Measurements from ENCODE around the gene SYT2.
"Not testable (repeated sequence)": the region's sequence is repeated elsewhere in the genome, so short reads cannot be mapped to it uniquely, and the experiment has no call there.

SYT2 gene

GRCh38 chr1:202632241-202632640 is 78.0 kb downstream of the SYT2 start:
- Histone ChIP-seq H3K4me3 (ENCODE audit: low read depth in 1 of 2, low read length in 2 of 2) (no peak overlapping the region), H3K36me3 (ENCODE audit: control insufficient read depth in 1 of 2, insufficient read depth in 2 of 2, low read length in 2 of 2) (no peaks in the 10 kb centered on the region), H3K9ac (ENCODE audit: low read depth in 1 of 2, low read length in 2 of 2) (no peak overlapping the region), H3K9me3 (ENCODE audit: control insufficient read depth in 1 of 2, low read length in 2 of 2) (no peaks in the 10 kb centered on the region), H3K4me1 (ENCODE audit: control insufficient read depth in 1 of 2, insufficient read depth in 2 of 2, low read length in 2 of 2) (peaks cover 0 to 2% of the 10 kb centered on the region in 2 donors), H3K27ac (ENCODE audit: low read depth, low read length) (no peak overlapping the region), H3K27me3 (ENCODE audit: control insufficient read depth in 1 of 2, insufficient read depth in 2 of 2, low read length in 2 of 2) (no peaks in the 10 kb centered on the region)

GRCh38 chr1:202631076-202631923 is 79.0 kb downstream of the SYT2 start:
- H3K27ac ChIP-seq (ENCODE audit: low read depth, low read length): no peak overlapping the region
- no peaks in the 10 kb centered on the region for H3K9me3 ChIP-seq (ENCODE audit: control insufficient read depth in 1 of 2, low read length in 2 of 2)

GRCh38 chr1:202630541-202630940 is 79.7 kb downstream of the SYT2 start:
- Histone ChIP-seq H3K36me3 (ENCODE audit: control insufficient read depth in 1 of 2, insufficient read depth in 2 of 2, low read length in 2 of 2) (no peaks in the 10 kb centered on the region), H3K27ac (ENCODE audit: low read depth, low read length) (no peak overlapping the region), H3K27me3 (ENCODE audit: control insufficient read depth in 1 of 2, insufficient read depth in 2 of 2, low read length in 2 of 2) (no peaks in the 10 kb centered on the region), H3K4me1 (ENCODE audit: control insufficient read depth in 1 of 2, insufficient read depth in 2 of 2, low read length in 2 of 2) (peaks cover 0 to 2% of the 10 kb centered on the region in 2 donors), H3K9ac (ENCODE audit: low read depth in 1 of 2, low read length in 2 of 2) (no peak overlapping the region), H3K9me3 (ENCODE audit: control insufficient read depth in 1 of 2, low read length in 2 of 2) (no peaks in the 10 kb centered on the region), H3K4me3 (ENCODE audit: low read depth in 1 of 2, low read length in 2 of 2) (no peak overlapping the region)

More at GRCh38 chr1:202631076-202631923, 79.0 kb downstream of the SYT2 start:
- Histone ChIP-seq H3K4me3 (ENCODE audit: low read depth in 1 of 2, low read length in 2 of 2) (no peak overlapping the region), H3K27me3 (ENCODE audit: control insufficient read depth in 1 of 2, insufficient read depth in 2 of 2, low read length in 2 of 2) (no peaks in the 10 kb centered on the region), H3K4me1 (ENCODE audit: control insufficient read depth in 1 of 2, insufficient read depth in 2 of 2, low read length in 2 of 2) (peaks cover 0 to 2% of the 10 kb centered on the region in 2 donors), H3K36me3 (ENCODE audit: control insufficient read depth in 1 of 2, insufficient read depth in 2 of 2, low read length in 2 of 2) (no peaks in the 10 kb centered on the region), H3K9ac (ENCODE audit: low read depth in 1 of 2, low read length in 2 of 2) (no peak overlapping the region)

- not testable (repeated sequence) for H3K27me3 ChIP-seq (ENCODE audit: control insufficient read depth in 1 of 2, insufficient read depth in 2 of 2, low read length in 2 of 2); H3K4me1 ChIP-seq (ENCODE audit: control insufficient read depth in 1 of 2, insufficient read depth in 2 of 2, low read length in 2 of 2)
These were observed 80.2 kb downstream of the SYT2 start for GRCh38 chr1:202630096-202630495.

GRCh38 chr1:202629257-202629811 is 80.9 kb downstream of the SYT2 start:
- not testable (repeated sequence) for H3K27ac ChIP-seq (ENCODE audit: low read depth, low read length); H3K9ac ChIP-seq (ENCODE audit: low read depth in 1 of 2, low read length in 2 of 2)

More at GRCh38 chr1:202630096-202630495, 80.2 kb downstream of the SYT2 start:
- not testable (repeated sequence) for H3K4me3 ChIP-seq (ENCODE audit: low read depth in 1 of 2, low read length in 2 of 2); H3K27ac ChIP-seq (ENCODE audit: low read depth, low read length); H3K9ac ChIP-seq (ENCODE audit: low read depth in 1 of 2, low read length in 2 of 2); H3K9me3 ChIP-seq (ENCODE audit: control insufficient read depth in 1 of 2, low read length in 2 of 2); H3K36me3 ChIP-seq (ENCODE audit: control insufficient read depth in 1 of 2, insufficient read depth in 2 of 2, low read length in 2 of 2)

GRCh38 chr1:202628646-202629215 is 81.5 kb downstream of the SYT2 start:
- Histone ChIP-seq H3K4me3 (ENCODE audit: low read depth in 1 of 2, low read length in 2 of 2) (no peak overlapping the region), H3K36me3 (ENCODE audit: control insufficient read depth in 1 of 2, insufficient read depth in 2 of 2, low read length in 2 of 2) (no peaks in the 10 kb centered on the region), H3K27me3 (ENCODE audit: control insufficient read depth in 1 of 2, insufficient read depth in 2 of 2, low read length in 2 of 2) (no peaks in the 10 kb centered on the region), H3K9me3 (ENCODE audit: control insufficient read depth in 1 of 2, low read length in 2 of 2) (no peaks in the 10 kb centered on the region), H3K9ac (ENCODE audit: low read depth in 1 of 2, low read length in 2 of 2) (no peak overlapping the region), H3K27ac (ENCODE audit: low read depth, low read length) (no peak overlapping the region), H3K4me1 (ENCODE audit: control insufficient read depth in 1 of 2, insufficient read depth in 2 of 2, low read length in 2 of 2) (peaks cover 0 to 2% of the 10 kb centered on the region in 2 donors)

More at GRCh38 chr1:202629257-202629811, 80.9 kb downstream of the SYT2 start:
- not testable (repeated sequence) for H3K9me3 ChIP-seq (ENCODE audit: control insufficient read depth in 1 of 2, low read length in 2 of 2); H3K4me3 ChIP-seq (ENCODE audit: low read depth in 1 of 2, low read length in 2 of 2); H3K36me3 ChIP-seq (ENCODE audit: control insufficient read depth in 1 of 2, insufficient read depth in 2 of 2, low read length in 2 of 2); H3K4me1 ChIP-seq (ENCODE audit: control insufficient read depth in 1 of 2, insufficient read depth in 2 of 2, low read length in 2 of 2); H3K27me3 ChIP-seq (ENCODE audit: control insufficient read depth in 1 of 2, insufficient read depth in 2 of 2, low read length in 2 of 2)

- Histone ChIP-seq H3K9me3 (ENCODE audit: control insufficient read depth in 1 of 2, low read length in 2 of 2) (no peaks in the 10 kb centered on the region), H3K9ac (ENCODE audit: low read depth in 1 of 2, low read length in 2 of 2) (no peak overlapping the region), H3K36me3 (ENCODE audit: control insufficient read depth in 1 of 2, insufficient read depth in 2 of 2, low read length in 2 of 2) (no peaks in the 10 kb centered on the region), H3K4me1 (ENCODE audit: control insufficient read depth in 1 of 2, insufficient read depth in 2 of 2, low read length in 2 of 2) (peaks cover 0 to 2% of the 10 kb centered on the region in 2 donors), H3K27ac (ENCODE audit: low read depth, low read length) (no peak overlapping the region), H3K27me3 (ENCODE audit: control insufficient read depth in 1 of 2, insufficient read depth in 2 of 2, low read length in 2 of 2) (no peaks in the 10 kb centered on the region), H3K4me3 (ENCODE audit: low read depth in 1 of 2, low read length in 2 of 2) (no peak overlapping the region)
These were observed 82.3 kb downstream of the SYT2 start for GRCh38 chr1:202627841-202628565.

- not testable (repeated sequence) for H3K4me1 ChIP-seq (ENCODE audit: control insufficient read depth in 1 of 2, insufficient read depth in 2 of 2, low read length in 2 of 2); H3K4me3 ChIP-seq (ENCODE audit: low read depth in 1 of 2, low read length in 2 of 2); H3K27ac ChIP-seq (ENCODE audit: low read depth, low read length); H3K27me3 ChIP-seq (ENCODE audit: control insufficient read depth in 1 of 2, insufficient read depth in 2 of 2, low read length in 2 of 2); H3K36me3 ChIP-seq (ENCODE audit: control insufficient read depth in 1 of 2, insufficient read depth in 2 of 2, low read length in 2 of 2); H3K9me3 ChIP-seq (ENCODE audit: control insufficient read depth in 1 of 2, low read length in 2 of 2); H3K9ac ChIP-seq (ENCODE audit: low read depth in 1 of 2, low read length in 2 of 2)
These were observed 83.2 kb downstream of the SYT2 start for GRCh38 chr1:202627036-202627435.

GRCh38 chr1:202625416-202626360 is 84.6 kb downstream of the SYT2 start:
- H3K9me3 ChIP-seq (ENCODE audit: control insufficient read depth in 1 of 2, low read length in 2 of 2): no peaks in the 10 kb centered on the region
- H3K9ac ChIP-seq (ENCODE audit: low read depth in 1 of 2, low read length in 2 of 2): no peak overlapping the region
- H3K27me3 ChIP-seq (ENCODE audit: control insufficient read depth in 1 of 2, insufficient read depth in 2 of 2, low read length in 2 of 2): no peaks in the 10 kb centered on the region

More at GRCh38 chr1:202625416-202626360, 84.6 kb downstream of the SYT2 start:
- no peak overlapping the region for H3K27ac ChIP-seq (ENCODE audit: low read depth, low read length)
- H3K4me3 ChIP-seq (ENCODE audit: low read depth in 1 of 2, low read length in 2 of 2): no peak overlapping the region
- peaks cover 0 to 2% of the 10 kb centered on the region in 2 donors for H3K4me1 ChIP-seq (ENCODE audit: control insufficient read depth in 1 of 2, insufficient read depth in 2 of 2, low read length in 2 of 2)
- H3K36me3 ChIP-seq (ENCODE audit: control insufficient read depth in 1 of 2, insufficient read depth in 2 of 2, low read length in 2 of 2): no peaks in the 10 kb centered on the region
